Measurements from ENCODE around the gene F5. TPM values are rescaled to one million over a fixed set of nuclear protein-coding genes. Genes with fewer than 3 reads are reported as not detected.

F5 gene
- total and polyA plus RNA-seq, 2 experiments from 2014 or later: 0.16 TPM; not detected in 1

GRCh38 chr1:169465281-169465680, 121.0 kb downstream of the F5 start (continued):
- TF ChIP-seq ZNF462 (CRISPR knock-in tag; IDR thresholded peaks at IDR 0.05) (no peak), POLR2AphosphoS5 (IDR thresholded peaks at IDR 0.05; ENCODE audit: low read depth) (no peak), NANOG (IDR thresholded peaks at IDR 0.05; ENCODE audit: borderline replicate concordance) (no peak)

Small RNAs within 50 kb of the gene (small RNA-seq; reads per million reads assigned to genes)
- gene AL021068.2 (ENCODE audit: low replicate concordance): not detected

Other genes starting within 250 kb of the F5 start
- 12.9 and 39.1 TPM in 2 replicates for gene NME7, start 218.7 kb downstream of the F5 start, total RNA-seq (2014; rRNA removed; shearing (Covaris generic))
- gene NME7, start 218.7 kb downstream of the F5 start, polyA plus RNA-seq (2016; fragmentation: Nextera tagmentation; extraction: Ambion mirVana): 48.5 and 65.2 TPM in 2 replicates
- gene BLZF1, start 218.3 kb downstream of the F5 start, total RNA-seq (2014; rRNA removed; shearing (Covaris generic)): 12.4 and 14.5 TPM in 2 replicates
- 6.3 and 9.5 TPM in 2 replicates for gene BLZF1, start 218.3 kb downstream of the F5 start, polyA plus RNA-seq (2016; fragmentation: Nextera tagmentation; extraction: Ambion mirVana)
- gene CCDC181, start 159.0 kb downstream of the F5 start, total RNA-seq (2014; rRNA removed; shearing (Covaris generic)): 3.1 and 3.4 TPM in 2 replicates
- gene CCDC181, start 159.0 kb downstream of the F5 start, polyA plus RNA-seq (2016; fragmentation: Nextera tagmentation; extraction: Ambion mirVana): 6.0 and 9.0 TPM in 2 replicates
- 39.1 and 42.8 TPM in 2 replicates for gene SLC19A2, start 100.5 kb downstream of the F5 start, total RNA-seq (2014; rRNA removed; shearing (Covaris generic))
- gene SLC19A2, start 100.5 kb downstream of the F5 start, polyA plus RNA-seq (2016; fragmentation: Nextera tagmentation; extraction: Ambion mirVana): 9.9 and 11.1 TPM in 2 replicates
- gene SELP, start 43.6 kb upstream of the F5 start, total RNA-seq (2014; rRNA removed; shearing (Covaris generic)): not detected in 2 replicates
- not detected in 2 replicates for gene SELP, start 43.6 kb upstream of the F5 start, polyA plus RNA-seq (2016; fragmentation: Nextera tagmentation; extraction: Ambion mirVana)
- gene SELL, start 125.1 kb upstream of the F5 start, total RNA-seq (2014; rRNA removed; shearing (Covaris generic)): not detected in 2 replicates
- gene SELL, start 125.1 kb upstream of the F5 start, polyA plus RNA-seq (2016; fragmentation: Nextera tagmentation; extraction: Ambion mirVana): not detected in 2 replicates
- not detected in 2 replicates for gene SELE, start 147.6 kb upstream of the F5 start, total RNA-seq (2014; rRNA removed; shearing (Covaris generic))
- gene SELE, start 147.6 kb upstream of the F5 start, polyA plus RNA-seq (2016; fragmentation: Nextera tagmentation; extraction: Ambion mirVana): not detected in 2 replicates
- 9.9 and 13.6 TPM in 2 replicates for gene METTL18, start 208.4 kb upstream of the F5 start, total RNA-seq (2014; rRNA removed; shearing (Covaris generic))
- 13.6 and 14.2 TPM in 2 replicates for gene METTL18, start 208.4 kb upstream of the F5 start, polyA plus RNA-seq (2016; fragmentation: Nextera tagmentation; extraction: Ambion mirVana)